Prostate gland (tissue), 2 donors: Measurements from ENCODE around the gene TCF7. TPM values are rescaled to one million over a fixed set of nuclear protein-coding genes. Genes with fewer than 3 reads are reported as not detected.

Source experiments
- DNase-seq: peaks from one replicate; pipeline ENCODE4 v3.0.0-alpha.2; 2019; ENCODE audit warnings: low spot score
- H3K27ac ChIP-seq, 2 donors: fragments of 200-600 bp; sonication (generic); 2 replicates each; pipeline ENCODE4 v1.5.1; 2017 to 2019
- H3K27me3 ChIP-seq: fragments of 200-600 bp; sonication (generic); replicated peaks from 2 replicates; pipeline ENCODE4 v1.5.1; 2019; ENCODE audit not compliant: insufficient read depth
- H3K36me3 ChIP-seq, 2 donors: fragments of 200-600 bp; sonication (generic); 1 replicate in 1 of 2; 2 replicates in 1 of 2; pipeline versions ENCODE4 v1.5.1 to v1.8.1; 2017 to 2019
- H3K4me1 ChIP-seq: fragments of 200-600 bp; sonication (generic); replicated peaks from 2 replicates; pipeline ENCODE4 v1.5.1; 2019
- H3K4me3 ChIP-seq, 2 donors: fragments of 200-600 bp; sonication (generic); 2 replicates each; pipeline ENCODE4 v1.5.1; 2017 to 2019
- H3K9me3 ChIP-seq: fragments of 200-600 bp; sonication (generic); 2 replicates; pipeline ENCODE4 v1.5.1; 2017
- POLR2A ChIP-seq: fragments of 450-650 bp; IDR thresholded peaks from one replicate; pipeline ENCODE4 v1.6.1; 2016; ENCODE audit warnings: antibody characterized with exemption, mild to moderate bottlenecking
- POLR2AphosphoS5 ChIP-seq: sonication (generic); formaldehyde crosslinking; IDR thresholded peaks from one replicate; pipeline ENCODE4 v1.6.1; 2017; ENCODE audit warnings: antibody characterized with exemption
- WGBS: methylation state at CpG from one replicate; pipeline ENCODE4 v1.1.5; 2018; 5-methylcytosine and 5-hydroxymethylcytosine counted together
- intact Hi-C: fragments of 100-400 bp; cut with DNase I; formaldehyde crosslinking; loops from one replicate; pipeline ENCODE4 v1.14.2; 2022
- small RNA-seq, 2 donors: library from RNA; depleted of rRNA; stranded (forward); fragments of <200 nt; gene quantifications; one replicate each; pipeline ENCODE3, GENCODE V24; 2016
- total RNA-seq, 2 donors: library from RNA; depleted of rRNA; stranded (reverse); fragments of >200 nt; gene quantifications; one replicate each; pipeline ENCODE4 v1.1.0, GENCODE V29; 2016
- TF ChIP-seq, protein P1 (sequence below), 4 experiments: fragments of 200-600 bp in 2 of 4; fragments of 450-650 bp in 2 of 4; sonication (generic) in 2 of 4; IDR thresholded peaks; 1 replicate in 3 of 4; 2 replicates in 1 of 4; pipeline ENCODE4 v1.5.1; 2016 to 2019; ENCODE audit warnings: antibody characterized with exemption in 4 of 4, mild to moderate bottlenecking in 2 of 4, moderate library complexity in 2 of 4

Gene TCF7
- total RNA-seq, 2 donors from 2014 or later, result 8.1 to 9.8 TPM

DNA sequence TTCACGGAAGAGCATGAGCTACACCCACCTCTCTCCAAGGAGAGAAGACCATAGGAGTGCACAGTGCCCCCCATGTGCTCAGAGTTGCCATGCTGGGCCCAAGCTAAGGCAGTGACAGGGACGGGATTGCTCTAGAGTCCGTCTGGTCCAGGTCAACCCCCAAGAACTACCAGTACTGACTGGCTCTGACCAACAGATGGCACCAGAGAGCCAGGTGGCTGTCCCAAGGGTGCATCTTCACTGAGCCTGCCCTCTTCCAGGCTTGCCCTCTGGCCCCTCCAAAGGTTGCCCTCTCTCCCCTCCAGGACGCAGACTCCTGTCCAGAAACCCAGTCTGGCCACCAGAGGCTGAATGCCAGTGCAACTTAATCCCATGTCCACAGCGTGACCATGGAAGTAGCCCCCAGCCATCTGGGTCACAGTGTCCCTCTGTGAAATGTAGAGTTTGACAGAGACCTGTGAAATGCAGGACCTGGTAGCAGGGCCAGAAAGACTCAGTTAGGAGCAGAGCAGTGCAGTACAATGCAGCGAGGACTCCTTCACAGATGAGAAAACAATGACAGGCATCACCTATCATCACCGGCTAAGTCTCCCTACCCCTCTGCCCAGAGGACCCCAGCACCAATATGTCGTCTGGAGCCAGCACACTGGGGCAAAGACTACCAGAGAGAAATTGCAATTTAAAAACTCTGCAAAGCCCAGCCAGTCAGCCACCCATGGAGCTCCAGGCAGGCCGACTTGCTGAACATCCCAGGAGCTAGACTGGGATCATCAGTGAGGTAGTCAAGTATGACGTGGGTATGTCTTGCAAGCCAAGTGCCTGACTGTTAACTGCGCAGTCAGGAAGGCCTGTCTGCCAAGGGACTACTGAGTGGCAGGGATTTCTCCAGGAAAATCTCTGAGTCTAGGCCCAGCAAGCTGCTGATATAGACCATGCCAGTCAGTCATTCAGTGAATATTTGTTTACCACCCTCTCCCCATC is 70.0 kb downstream of the TCF7 start:
- DNase-seq, result peak; percentile 53
- intact Hi-C loops, result loop anchor here (2.0 kb wide), 1 partner anchor 104 kb away; no protein-coding TSS in a partner anchor
- WGBS, result 60% methylated on average over 11 of the region's 11 CpGs
- Histone ChIP-seq H3K36me3 (no peaks in the 10 kb centered on the region), H3K27ac (no peak overlapping the region), H3K4me3 (no peak overlapping the region), H3K4me1 (no peaks in the 10 kb centered on the region), H3K9me3 (no peaks in the 10 kb centered on the region), H3K27me3 (no peaks in the 10 kb centered on the region)
- TF ChIP-seq, protein P1, sequence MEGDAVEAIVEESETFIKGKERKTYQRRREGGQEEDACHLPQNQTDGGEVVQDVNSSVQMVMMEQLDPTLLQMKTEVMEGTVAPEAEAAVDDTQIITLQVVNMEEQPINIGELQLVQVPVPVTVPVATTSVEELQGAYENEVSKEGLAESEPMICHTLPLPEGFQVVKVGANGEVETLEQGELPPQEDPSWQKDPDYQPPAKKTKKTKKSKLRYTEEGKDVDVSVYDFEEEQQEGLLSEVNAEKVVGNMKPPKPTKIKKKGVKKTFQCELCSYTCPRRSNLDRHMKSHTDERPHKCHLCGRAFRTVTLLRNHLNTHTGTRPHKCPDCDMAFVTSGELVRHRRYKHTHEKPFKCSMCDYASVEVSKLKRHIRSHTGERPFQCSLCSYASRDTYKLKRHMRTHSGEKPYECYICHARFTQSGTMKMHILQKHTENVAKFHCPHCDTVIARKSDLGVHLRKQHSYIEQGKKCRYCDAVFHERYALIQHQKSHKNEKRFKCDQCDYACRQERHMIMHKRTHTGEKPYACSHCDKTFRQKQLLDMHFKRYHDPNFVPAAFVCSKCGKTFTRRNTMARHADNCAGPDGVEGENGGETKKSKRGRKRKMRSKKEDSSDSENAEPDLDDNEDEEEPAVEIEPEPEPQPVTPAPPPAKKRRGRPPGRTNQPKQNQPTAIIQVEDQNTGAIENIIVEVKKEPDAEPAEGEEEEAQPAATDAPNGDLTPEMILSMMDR (IDR thresholded peaks at IDR 0.05), result peak; percentile 79 to 91 (median 89)
- TF ChIP-seq POLR2AphosphoS5 (no peak), POLR2A (no peak)

DNA sequence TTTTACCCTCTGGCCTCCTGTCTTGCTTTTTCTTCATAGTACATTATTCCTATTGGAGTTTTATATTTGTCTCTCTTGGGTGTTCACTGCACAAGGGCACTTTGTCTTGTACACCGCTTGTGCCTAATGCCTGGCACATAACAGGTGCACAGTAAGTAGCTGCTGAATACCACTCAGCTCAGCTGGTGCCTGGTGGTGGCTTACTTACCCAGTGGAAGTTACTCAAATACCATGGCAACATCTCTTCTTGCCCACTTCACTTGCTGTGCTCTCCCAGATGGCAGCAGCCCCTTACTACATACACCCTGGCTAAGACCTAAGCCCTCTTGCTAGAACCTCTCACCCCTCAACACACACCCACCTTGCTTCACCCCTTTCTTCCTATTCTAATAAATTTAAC is 73.6 kb downstream of the TCF7 start:
- no peaks in the 10 kb centered on the region for H3K36me3 ChIP-seq
- H3K27ac ChIP-seq, result no peak overlapping the region
- H3K9me3 ChIP-seq, result no peaks in the 10 kb centered on the region
- 94% methylated on average over 1 of the region's 1 CpG for WGBS
- H3K4me1 ChIP-seq, result no peaks in the 10 kb centered on the region
- H3K27me3 ChIP-seq, result no peaks in the 10 kb centered on the region
- TF ChIP-seq, protein P1 (IDR thresholded peaks at IDR 0.05), result no peak
- TF ChIP-seq POLR2A (no peak), POLR2AphosphoS5 (no peak)
- DNase-seq, result no peak
- intact Hi-C loops, result no loop called here
- no peak overlapping the region for H3K4me3 ChIP-seq

DNA sequence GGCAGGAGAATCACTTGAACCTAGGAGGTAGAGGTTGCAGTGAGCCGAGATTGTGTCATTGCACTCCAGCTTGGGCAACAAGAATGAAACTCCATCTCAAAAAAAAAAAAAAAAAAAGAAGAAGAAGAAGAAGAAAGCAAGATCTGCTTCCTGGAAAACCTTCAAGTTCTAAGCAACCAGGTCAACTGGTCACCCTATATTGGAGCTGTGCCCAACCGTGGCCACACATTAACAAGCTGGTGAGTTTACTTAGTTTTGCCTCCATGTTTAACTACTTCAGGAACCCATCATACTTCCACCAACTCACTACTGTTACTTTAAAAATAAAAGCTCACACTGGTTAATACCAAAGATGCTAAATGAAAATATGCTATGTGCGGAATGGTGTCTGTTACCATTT is 74.5 kb downstream of the TCF7 start:
- no peak for DNase-seq
- no peaks in the 10 kb centered on the region for H3K4me1 ChIP-seq
- intact Hi-C loops, result no loop called here
- no peak overlapping the region for H3K4me3 ChIP-seq
- H3K9me3 ChIP-seq, result no peaks in the 10 kb centered on the region
- H3K36me3 ChIP-seq, result no peaks in the 10 kb centered on the region
- TF ChIP-seq POLR2A, result no peak
- WGBS, result 81% methylated on average over 3 of the region's 3 CpGs
- H3K27me3 ChIP-seq, result no peaks in the 10 kb centered on the region
- H3K27ac ChIP-seq, result no peak overlapping the region

DNA sequence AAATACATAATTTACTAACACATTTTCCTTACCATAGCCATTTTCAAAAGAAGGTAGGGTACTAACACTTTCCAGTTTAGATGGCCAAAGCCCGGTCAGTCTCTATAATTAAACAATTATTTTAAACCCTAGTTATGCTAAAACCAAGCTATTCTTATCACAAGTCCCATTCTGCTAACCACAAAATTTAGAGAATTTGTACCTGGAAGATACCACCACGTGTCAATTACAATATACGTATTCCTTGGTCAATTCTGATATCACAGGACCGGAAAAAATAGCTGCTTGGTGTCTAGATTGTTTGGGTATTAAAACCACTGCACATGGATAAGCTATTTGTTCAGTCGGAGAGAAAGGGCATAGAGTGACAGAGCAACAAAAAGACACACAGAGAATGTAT is 81.2 kb downstream of the TCF7 start:
- Histone ChIP-seq H3K9me3 (no peaks in the 10 kb centered on the region), H3K27me3 (no peaks in the 10 kb centered on the region), H3K36me3 (no peaks in the 10 kb centered on the region), H3K27ac (no peak overlapping the region), H3K4me3 (no peak overlapping the region), H3K4me1 (no peaks in the 10 kb centered on the region)
- intact Hi-C loops, result no loop called here
- no peak for DNase-seq
- TF ChIP-seq POLR2A (no peak), POLR2AphosphoS5 (no peak)
- TF ChIP-seq, protein P1 (IDR thresholded peaks at IDR 0.05), result no peak
- WGBS, result 82% methylated on average over 5 of the region's 5 CpGs

Small RNA genes lying within 50 kb of the gene (small RNA-seq; reads per million reads assigned to genes)
- gene AC008608.1, result 0 reads per million in 2 donors

Other genes with a start within 250 kb of the TCF7 start
- gene C5orf15, start 146.1 kb upstream of the TCF7 start, total RNA-seq, result 10 to 100 TPM; 68.4 to 71.8 TPM
- 100 to 1,000 TPM; 142 to 143 TPM for gene VDAC1, start 109.7 kb upstream of the TCF7 start, total RNA-seq
- gene SKP1, start 62.3 kb downstream of the TCF7 start, total RNA-seq, result 100 to 1,000 TPM; 343 to 391 TPM
- 100 to 1,000 TPM; 119 to 175 TPM for gene PPP2CA, start 111.4 kb downstream of the TCF7 start, total RNA-seq